SK-N-SH (cell line): ENCODE measurements around the gene EXOC4.

ENCODE experiments used
- EP300 ChIP-seq, 2 experiments: IDR thresholded peaks; 2 replicates each; pipeline versions ENCODE4 v1.4.0 to v1.6.1; 2012; ENCODE audit warnings: borderline replicate concordance in 1 of 2, low read depth in 1 of 2, low read length in 1 of 2
- FOXJ3 ChIP-seq: sonication (generic); formaldehyde crosslinking; IDR thresholded peaks from 2 replicates; pipeline ENCODE4 v1.5.1; 2020; ENCODE audit warnings: mild to moderate bottlenecking, missing genetic modification reagents
- GABPA ChIP-seq: IDR thresholded peaks from 2 replicates; pipeline ENCODE4 v1.4.0; 2012; ENCODE audit warnings: low read depth, mild to moderate bottlenecking
- POLR2AphosphoS5 ChIP-seq: IDR thresholded peaks from 2 replicates; pipeline ENCODE4 v1.6.1; 2012; ENCODE audit warnings: low read depth, low read length
- RAD21 ChIP-seq: IDR thresholded peaks from 2 replicates; pipeline ENCODE4 v1.6.1; 2012; ENCODE audit warnings: mild to moderate bottlenecking, low read length
- SIN3A ChIP-seq: IDR thresholded peaks from 2 replicates; pipeline ENCODE4 v1.6.1; 2012; ENCODE audit warnings: low read depth, mild to moderate bottlenecking, low read length, moderate library complexity, borderline replicate concordance
- TAF1 ChIP-seq: IDR thresholded peaks from 2 replicates; pipeline ENCODE4 v1.6.1; 2012; ENCODE audit warnings: low read depth, mild to moderate bottlenecking, low read length, moderate library complexity, borderline replicate concordance
- TEAD4 ChIP-seq: IDR thresholded peaks from 2 replicates; pipeline ENCODE4 v1.4.0; 2012; ENCODE audit warnings: mild to moderate bottlenecking, borderline replicate concordance; ENCODE audit not compliant: insufficient read depth
- YY1 ChIP-seq: IDR thresholded peaks from 2 replicates; pipeline ENCODE4 v1.4.0; 2012; ENCODE audit warnings: low read depth, mild to moderate bottlenecking
- TF ChIP-seq, protein P1 (sequence below): fragments of 200-600 bp; sonication (generic); IDR thresholded peaks from 2 replicates; pipeline ENCODE4 v1.6.1; 2017; ENCODE audit warnings: antibody characterized with exemption, mild to moderate bottlenecking, moderate library complexity
- TF ChIP-seq, protein P2 (sequence below): IDR thresholded peaks from 2 replicates; pipeline ENCODE4; 2012
- TF ChIP-seq, protein P3 (sequence below): IDR thresholded peaks from 2 replicates; pipeline ENCODE4 v1.4.0; 2012; ENCODE audit warnings: low read depth
- TF ChIP-seq, protein P4 (sequence below): IDR thresholded peaks from 2 replicates; pipeline ENCODE4 v1.4.0; 2012; ENCODE audit warnings: low read depth, borderline replicate concordance

DNA sequence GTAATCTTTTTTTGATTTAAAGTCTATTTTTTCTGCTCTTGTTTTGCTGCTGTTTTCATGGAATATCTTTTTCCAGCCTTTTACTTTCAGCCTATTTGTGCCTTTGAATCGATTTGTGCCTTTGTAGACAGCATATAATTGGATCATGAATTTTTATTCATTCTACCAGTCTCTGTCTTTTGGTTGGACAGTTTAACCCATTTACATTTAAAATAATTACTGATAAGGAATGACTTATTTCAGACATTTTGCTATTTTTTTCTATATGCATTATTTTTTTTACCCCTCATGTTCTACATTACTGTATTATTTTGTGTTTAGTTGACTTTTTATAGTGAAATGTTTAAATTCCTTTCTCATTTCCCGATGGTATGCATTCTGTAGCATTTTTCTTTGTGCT is 99.6 kb downstream of the EXOC4 start:
- TF ChIP-seq RAD21, result no peak
- TF ChIP-seq, protein P1, sequence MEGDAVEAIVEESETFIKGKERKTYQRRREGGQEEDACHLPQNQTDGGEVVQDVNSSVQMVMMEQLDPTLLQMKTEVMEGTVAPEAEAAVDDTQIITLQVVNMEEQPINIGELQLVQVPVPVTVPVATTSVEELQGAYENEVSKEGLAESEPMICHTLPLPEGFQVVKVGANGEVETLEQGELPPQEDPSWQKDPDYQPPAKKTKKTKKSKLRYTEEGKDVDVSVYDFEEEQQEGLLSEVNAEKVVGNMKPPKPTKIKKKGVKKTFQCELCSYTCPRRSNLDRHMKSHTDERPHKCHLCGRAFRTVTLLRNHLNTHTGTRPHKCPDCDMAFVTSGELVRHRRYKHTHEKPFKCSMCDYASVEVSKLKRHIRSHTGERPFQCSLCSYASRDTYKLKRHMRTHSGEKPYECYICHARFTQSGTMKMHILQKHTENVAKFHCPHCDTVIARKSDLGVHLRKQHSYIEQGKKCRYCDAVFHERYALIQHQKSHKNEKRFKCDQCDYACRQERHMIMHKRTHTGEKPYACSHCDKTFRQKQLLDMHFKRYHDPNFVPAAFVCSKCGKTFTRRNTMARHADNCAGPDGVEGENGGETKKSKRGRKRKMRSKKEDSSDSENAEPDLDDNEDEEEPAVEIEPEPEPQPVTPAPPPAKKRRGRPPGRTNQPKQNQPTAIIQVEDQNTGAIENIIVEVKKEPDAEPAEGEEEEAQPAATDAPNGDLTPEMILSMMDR, result no peak
- no peak for TF ChIP-seq EP300 (IDR thresholded peaks at IDR 0.05; ENCODE audit: borderline replicate concordance in 1 of 2, low read depth in 1 of 2, low read length in 1 of 2)
- no peak for TF ChIP-seq POLR2AphosphoS5
- TF ChIP-seq YY1, result no peak
- TF ChIP-seq, protein P2, sequence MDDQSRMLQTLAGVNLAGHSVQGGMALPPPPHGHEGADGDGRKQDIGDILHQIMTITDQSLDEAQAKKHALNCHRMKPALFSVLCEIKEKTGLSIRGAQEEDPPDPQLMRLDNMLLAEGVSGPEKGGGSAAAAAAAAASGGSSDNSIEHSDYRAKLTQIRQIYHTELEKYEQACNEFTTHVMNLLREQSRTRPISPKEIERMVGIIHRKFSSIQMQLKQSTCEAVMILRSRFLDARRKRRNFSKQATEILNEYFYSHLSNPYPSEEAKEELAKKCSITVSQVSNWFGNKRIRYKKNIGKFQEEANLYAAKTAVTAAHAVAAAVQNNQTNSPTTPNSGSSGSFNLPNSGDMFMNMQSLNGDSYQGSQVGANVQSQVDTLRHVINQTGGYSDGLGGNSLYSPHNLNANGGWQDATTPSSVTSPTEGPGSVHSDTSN, result no peak
- TF ChIP-seq, protein P3, sequence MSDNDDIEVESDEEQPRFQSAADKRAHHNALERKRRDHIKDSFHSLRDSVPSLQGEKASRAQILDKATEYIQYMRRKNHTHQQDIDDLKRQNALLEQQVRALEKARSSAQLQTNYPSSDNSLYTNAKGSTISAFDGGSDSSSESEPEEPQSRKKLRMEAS, result no peak
- TF ChIP-seq SIN3A, result no peak
- no peak for TF ChIP-seq GABPA
- TF ChIP-seq TEAD4, result no peak
- TF ChIP-seq TAF1, result no peak
- TF ChIP-seq FOXJ3 (CRISPR knock-in tag), result no peak
- TF ChIP-seq, protein P4, sequence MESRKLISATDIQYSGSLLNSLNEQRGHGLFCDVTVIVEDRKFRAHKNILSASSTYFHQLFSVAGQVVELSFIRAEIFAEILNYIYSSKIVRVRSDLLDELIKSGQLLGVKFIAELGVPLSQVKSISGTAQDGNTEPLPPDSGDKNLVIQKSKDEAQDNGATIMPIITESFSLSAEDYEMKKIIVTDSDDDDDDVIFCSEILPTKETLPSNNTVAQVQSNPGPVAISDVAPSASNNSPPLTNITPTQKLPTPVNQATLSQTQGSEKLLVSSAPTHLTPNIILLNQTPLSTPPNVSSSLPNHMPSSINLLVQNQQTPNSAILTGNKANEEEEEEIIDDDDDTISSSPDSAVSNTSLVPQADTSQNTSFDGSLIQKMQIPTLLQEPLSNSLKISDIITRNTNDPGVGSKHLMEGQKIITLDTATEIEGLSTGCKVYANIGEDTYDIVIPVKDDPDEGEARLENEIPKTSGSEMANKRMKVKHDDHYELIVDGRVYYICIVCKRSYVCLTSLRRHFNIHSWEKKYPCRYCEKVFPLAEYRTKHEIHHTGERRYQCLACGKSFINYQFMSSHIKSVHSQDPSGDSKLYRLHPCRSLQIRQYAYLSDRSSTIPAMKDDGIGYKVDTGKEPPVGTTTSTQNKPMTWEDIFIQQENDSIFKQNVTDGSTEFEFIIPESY, result no peak
